SH-SY5Y (cell line): ENCODE results near the gene GPR55.

Experiments
- GATA2 ChIP-seq: IDR thresholded peaks from 2 replicates; pipeline ENCODE4 v1.6.1; 2011; ENCODE audit warnings: mild to moderate bottlenecking, low read depth, low read length
- GATA3 ChIP-seq: IDR thresholded peaks from 2 replicates; pipeline ENCODE4 v1.6.1; 2011; ENCODE audit warnings: low read depth, mild to moderate bottlenecking, low read length, moderate library complexity

GRCh38 chr2:230903231-230904150, 21.6 kb downstream of the GPR55 start:
- TF ChIP-seq GATA2 (no peak), GATA3 (no peak)
